Stimulated activated effector memory CD8-positive, alpha-beta T cell treated with anti-CD3 and anti-CD28 coated beads, Interleukin-12 subunit alpha, Interleukin-12 subunit beta, amount 100 ng/mL, for 72 hours (primary cell): ENCODE data around the gene SLC25A41.
A peak's percentile ranks its signal among the peaks of the same experiment; 100 is the strongest.
"Not testable (repeated sequence)": the region's sequence is repeated elsewhere in the genome, so short reads cannot be mapped to it uniquely, and the experiment has no call there.

ENCODE experiments used
- ATAC-seq: fragments of 150-1000 bp; cut with Tn5 transposase; 2 replicates; pipeline ENCODE4 v1.10.0; 2021
- DNase-seq, 2 donors: peaks; one replicate each; pipeline ENCODE4 v3.0.0; 2021 to 2022; ENCODE audit warnings: low spot score in 2 of 2
- H3K27ac Mint-ChIP-seq: one replicate; pipeline ENCODE4 v1.8.0; 2022; ENCODE audit warnings: mild to moderate bottlenecking, mixed read lengths
- H3K36me3 Mint-ChIP-seq: one replicate; pipeline ENCODE4 v1.8.0; 2022; ENCODE audit warnings: mild to moderate bottlenecking, mixed read lengths
- H3K4me1 Mint-ChIP-seq: one replicate; pipeline ENCODE4 v1.8.0; 2022; ENCODE audit warnings: mixed read lengths
- H3K4me3 Mint-ChIP-seq: one replicate; pipeline ENCODE4 v1.8.0; 2022; ENCODE audit warnings: mild to moderate bottlenecking, mixed read lengths
- H3K9me3 Mint-ChIP-seq: one replicate; pipeline ENCODE4 v1.8.0; 2022; ENCODE audit warnings: mixed read lengths

Gene SLC25A41

GRCh38 chr19:6451583-6452222 is 18.1 kb upstream of the SLC25A41 start:
- peaks cover 11% of the 10 kb centered on the region for H3K36me3 Mint-ChIP-seq
- ATAC-seq (no peak), DNase-seq (no peak)
- no peaks in the 10 kb centered on the region for H3K9me3 Mint-ChIP-seq
- no peak overlapping the region for H3K27ac Mint-ChIP-seq
- H3K4me1 Mint-ChIP-seq: no peaks in the 10 kb centered on the region
- H3K4me3 Mint-ChIP-seq: no peak overlapping the region

DNA sequence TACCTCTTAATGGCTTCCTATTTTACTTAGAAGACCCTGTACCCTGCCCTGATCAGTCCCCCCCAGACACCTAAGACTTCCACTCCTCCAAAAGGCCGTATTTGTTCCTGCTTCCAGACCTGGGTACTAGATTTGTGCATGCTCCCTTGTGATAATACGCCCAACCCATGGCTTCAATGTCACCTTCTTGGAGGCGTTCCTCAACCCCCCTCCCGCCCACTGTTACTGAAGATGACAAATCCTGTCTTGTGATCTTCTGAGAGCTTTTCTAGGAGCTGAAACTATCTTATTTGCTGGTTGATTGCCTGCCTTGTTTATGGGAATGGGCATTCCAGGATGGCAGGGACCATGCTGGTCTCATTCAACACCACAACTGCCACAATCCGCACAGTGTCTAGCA is 16.6 kb upstream of the SLC25A41 start:
- no peak for DNase-seq
- peaks cover 5% of the 10 kb centered on the region for H3K36me3 Mint-ChIP-seq
- no peaks in the 10 kb centered on the region for H3K4me1 Mint-ChIP-seq
- no peaks in the 10 kb centered on the region for H3K9me3 Mint-ChIP-seq
- peak overlapping the region; percentile 35 for H3K27ac Mint-ChIP-seq
- ATAC-seq: no peak
- H3K4me3 Mint-ChIP-seq: no peak overlapping the region

DNA sequence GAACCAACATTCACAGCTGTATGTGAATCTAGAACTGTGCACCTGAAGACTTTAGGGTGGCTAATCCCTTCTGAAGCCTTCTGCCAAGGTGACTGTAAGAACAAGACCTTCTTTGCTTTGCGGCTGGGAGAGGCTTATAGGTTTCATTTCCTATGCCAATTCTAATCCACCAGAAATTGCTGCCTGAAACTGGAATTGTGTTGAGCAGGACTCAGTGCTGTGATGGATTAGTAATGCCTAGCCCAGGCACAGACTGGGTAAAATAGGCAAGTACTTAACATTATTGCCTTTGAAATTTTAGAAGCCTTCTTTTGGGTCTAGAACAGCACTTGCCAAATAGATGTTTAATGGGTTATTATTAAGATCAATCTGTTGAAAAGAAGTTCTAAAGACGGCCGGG is 14.5 kb upstream of the SLC25A41 start:
- no peak overlapping the region for H3K27ac Mint-ChIP-seq
- no peaks in the 10 kb centered on the region for H3K36me3 Mint-ChIP-seq
- no peaks in the 10 kb centered on the region for H3K9me3 Mint-ChIP-seq
- H3K4me3 Mint-ChIP-seq: no peak overlapping the region
- ATAC-seq (no peak), DNase-seq (no peak)
- no peaks in the 10 kb centered on the region for H3K4me1 Mint-ChIP-seq

DNA sequence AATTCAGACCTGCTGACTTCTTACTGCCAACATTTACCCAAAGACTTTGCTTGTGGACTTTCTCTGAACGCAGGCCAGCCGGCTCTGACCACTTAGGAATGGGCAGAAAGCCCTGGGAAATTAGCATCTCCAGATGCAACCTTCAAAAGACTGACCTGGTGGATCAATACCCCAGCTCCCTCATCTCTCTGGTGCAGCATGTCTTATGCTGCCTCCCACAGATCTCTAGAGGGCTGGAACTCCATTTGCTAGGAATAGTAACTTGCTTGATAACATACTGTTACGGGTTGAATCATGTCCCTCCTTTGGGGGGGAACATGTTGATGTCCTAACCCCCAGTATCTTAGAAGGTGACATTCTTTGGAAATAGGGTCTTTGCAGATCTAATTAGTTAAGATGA is 12.9 kb upstream of the SLC25A41 start:
- Mint-ChIP-seq H3K4me1 (no peaks in the 10 kb centered on the region), H3K36me3 (no peaks in the 10 kb centered on the region), H3K9me3 (no peaks in the 10 kb centered on the region), H3K4me3 (no peak overlapping the region), H3K27ac (no peak overlapping the region)
- no peak for DNase-seq
- no peak for ATAC-seq

DNA sequence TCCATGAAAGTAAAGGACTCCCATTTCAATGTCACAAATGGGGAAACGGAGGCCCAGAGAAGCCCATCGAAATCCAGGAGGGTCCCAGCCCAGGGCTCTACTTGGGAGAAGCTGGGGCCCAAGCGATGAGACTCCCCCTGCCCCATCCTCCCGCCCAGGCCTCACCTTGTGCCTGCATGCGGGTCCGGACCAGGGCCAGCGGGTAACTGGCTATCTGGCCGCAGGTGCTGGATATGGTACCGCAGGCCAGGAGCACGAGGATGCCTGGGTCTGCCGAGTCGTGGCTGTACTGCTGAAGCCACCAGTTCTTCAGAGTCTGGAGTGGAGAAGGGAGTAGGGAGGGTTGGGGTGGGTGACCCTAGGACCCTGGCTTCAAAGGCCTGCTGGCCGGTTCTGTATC is 10.4 kb upstream of the SLC25A41 start:
- Mint-ChIP-seq H3K4me3 (no peak overlapping the region), H3K36me3 (no peaks in the 10 kb centered on the region), H3K4me1 (no peaks in the 10 kb centered on the region), H3K27ac (no peak overlapping the region), H3K9me3 (no peaks in the 10 kb centered on the region)
- peak; percentile 26 for ATAC-seq
- no peak for DNase-seq

GRCh38 chr19:6442087-6442688 is 8.6 kb upstream of the SLC25A41 start:
- no peak overlapping the region for H3K27ac Mint-ChIP-seq
- no peaks in the 10 kb centered on the region for H3K36me3 Mint-ChIP-seq
- no peaks in the 10 kb centered on the region for H3K4me1 Mint-ChIP-seq
- H3K9me3 Mint-ChIP-seq: no peaks in the 10 kb centered on the region
- no peak overlapping the region for H3K4me3 Mint-ChIP-seq
- ATAC-seq: no peak
- DNase-seq: no peak

DNA sequence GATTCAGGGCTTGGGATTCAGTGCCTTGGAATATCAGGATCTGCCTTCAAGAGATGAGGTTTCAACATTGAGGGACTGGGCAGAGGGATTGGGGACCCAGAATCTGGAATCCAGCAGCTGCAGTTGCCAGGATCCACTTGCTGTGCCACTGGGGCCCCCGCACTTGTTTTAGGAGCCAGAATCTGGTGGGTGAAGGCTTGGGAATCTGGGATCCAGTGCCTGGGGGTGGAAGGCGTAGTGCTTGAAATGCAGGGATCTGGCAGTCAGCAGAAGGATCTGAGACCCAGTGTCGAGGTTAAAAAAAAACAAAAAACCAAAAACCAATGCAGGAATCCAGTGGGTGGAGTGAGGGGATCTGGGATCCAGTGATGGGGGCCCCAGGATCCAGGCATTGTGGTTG is 7.3 kb upstream of the SLC25A41 start:
- no peak for ATAC-seq
- H3K27ac Mint-ChIP-seq: no peak overlapping the region
- H3K9me3 Mint-ChIP-seq: no peaks in the 10 kb centered on the region
- no peaks in the 10 kb centered on the region for H3K36me3 Mint-ChIP-seq
- H3K4me1 Mint-ChIP-seq: no peaks in the 10 kb centered on the region
- no peak for DNase-seq
- no peak overlapping the region for H3K4me3 Mint-ChIP-seq

DNA sequence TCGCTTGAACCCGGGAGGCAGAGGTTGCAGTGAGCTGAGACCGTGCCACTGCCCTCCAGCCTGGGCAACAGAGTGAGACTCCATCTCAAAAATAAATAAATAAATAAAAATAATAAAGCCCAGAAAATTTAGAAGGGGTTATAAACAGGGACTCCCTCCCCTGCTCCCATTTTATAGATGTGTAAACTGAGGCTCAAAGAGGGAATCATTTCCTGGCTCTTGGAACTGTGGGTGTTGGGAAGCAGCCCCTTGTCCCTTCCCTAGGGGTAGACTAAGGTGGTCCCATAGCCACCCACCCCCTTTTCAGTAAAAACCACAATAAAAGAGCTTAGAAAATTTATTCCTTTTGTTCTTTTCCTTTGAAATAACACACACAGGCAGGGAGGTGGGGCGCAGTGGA is 6.2 kb upstream of the SLC25A41 start:
- Mint-ChIP-seq H3K9me3 (no peaks in the 10 kb centered on the region), H3K4me3 (no peak overlapping the region), H3K27ac (no peak overlapping the region), H3K36me3 (no peaks in the 10 kb centered on the region), H3K4me1 (no peaks in the 10 kb centered on the region)
- ATAC-seq (no peak), DNase-seq (no peak)

- no peaks in the 10 kb centered on the region for H3K9me3 Mint-ChIP-seq
- DNase-seq: no peak
These were observed 398 bp downstream of the SLC25A41 start for GRCh38 chr19:6433165-6433564.

DNA sequence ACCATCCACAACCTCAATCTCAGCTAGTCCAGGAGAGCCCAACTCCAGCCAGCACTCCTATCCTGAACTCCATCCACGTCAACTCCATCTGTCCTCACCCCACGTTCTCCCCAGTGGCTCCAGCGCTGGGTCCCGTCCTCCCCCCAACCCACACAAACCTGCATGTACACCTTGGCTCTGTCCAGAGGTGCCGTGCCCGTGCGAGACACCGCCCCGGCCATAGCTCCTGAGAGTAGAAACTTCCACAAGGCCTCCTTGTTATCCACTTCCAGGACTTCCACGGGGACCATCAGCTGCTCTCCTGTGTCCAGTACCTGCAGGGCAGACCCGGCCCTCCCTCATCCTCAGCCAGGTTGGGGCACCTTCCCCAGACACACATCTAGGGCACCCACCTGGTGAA is 1.7 kb downstream of the SLC25A41 start:
- Mint-ChIP-seq H3K36me3 (no peaks in the 10 kb centered on the region), H3K27ac (no peak overlapping the region), H3K9me3 (no peaks in the 10 kb centered on the region), H3K4me3 (no peak overlapping the region), H3K4me1 (peaks cover 7% of the 10 kb centered on the region)
- ATAC-seq (no peak), DNase-seq (no peak)

More at GRCh38 chr19:6433165-6433564, 398 bp downstream of the SLC25A41 start:
- no peak overlapping the region for H3K4me3 Mint-ChIP-seq
- no peak for ATAC-seq
- H3K36me3 Mint-ChIP-seq: no peaks in the 10 kb centered on the region
- H3K4me1 Mint-ChIP-seq: peaks cover 7% of the 10 kb centered on the region
- no peak overlapping the region for H3K27ac Mint-ChIP-seq

GRCh38 chr19:6429419-6430221 is 3.9 kb downstream of the SLC25A41 start:
- Mint-ChIP-seq H3K4me3 (peak overlapping the region; percentile 18), H3K36me3 (peaks cover 14% of the 10 kb centered on the region), H3K4me1 (peaks cover 21% of the 10 kb centered on the region), H3K9me3 (no peaks in the 10 kb centered on the region), H3K27ac (no peak overlapping the region)
- DNase-seq (no peak), ATAC-seq (no peak)

GRCh38 chr19:6428692-6429418 is 4.7 kb downstream of the SLC25A41 start:
- not testable (repeated sequence) for H3K4me3 Mint-ChIP-seq, H3K27ac Mint-ChIP-seq, DNase-seq, ATAC-seq, H3K9me3 Mint-ChIP-seq
- H3K4me1 Mint-ChIP-seq: peaks cover 21% of the 10 kb centered on the region
- peaks cover 16% of the 10 kb centered on the region for H3K36me3 Mint-ChIP-seq

- no peak overlapping the region for H3K4me3 Mint-ChIP-seq
- H3K9me3 Mint-ChIP-seq: no peaks in the 10 kb centered on the region
- peaks cover 33% of the 10 kb centered on the region for H3K36me3 Mint-ChIP-seq
- peaks cover 38% of the 10 kb centered on the region for H3K4me1 Mint-ChIP-seq
- H3K27ac Mint-ChIP-seq: no peak overlapping the region
- ATAC-seq: no peak
- DNase-seq: no peak
These were observed 6.4 kb downstream of the SLC25A41 start for GRCh38 chr19:6427131-6427530.

GRCh38 chr19:6425732-6426620 is 7.6 kb downstream of the SLC25A41 start:
- DNase-seq: no peak
- peaks cover 47% of the 10 kb centered on the region for H3K4me1 Mint-ChIP-seq
- ATAC-seq: no peak
- H3K9me3 Mint-ChIP-seq: no peaks in the 10 kb centered on the region
- H3K27ac Mint-ChIP-seq: peak overlapping the region; percentile 60
- H3K36me3 Mint-ChIP-seq: peaks cover 44% of the 10 kb centered on the region
- peak overlapping the region; percentile 88 for H3K4me3 Mint-ChIP-seq
